GM12872 (cell line): Measurements from ENCODE around the gene BCL2.

Experiments
- TF ChIP-seq, protein P1 (sequence below): IDR thresholded peaks from 3 replicates; pipeline ENCODE4 v1.5.1; 2011; ENCODE audit warnings: low read depth, mild to moderate bottlenecking, low read length, moderate library complexity; ENCODE audit not compliant: insufficient read depth

BCL2 gene

DNA sequence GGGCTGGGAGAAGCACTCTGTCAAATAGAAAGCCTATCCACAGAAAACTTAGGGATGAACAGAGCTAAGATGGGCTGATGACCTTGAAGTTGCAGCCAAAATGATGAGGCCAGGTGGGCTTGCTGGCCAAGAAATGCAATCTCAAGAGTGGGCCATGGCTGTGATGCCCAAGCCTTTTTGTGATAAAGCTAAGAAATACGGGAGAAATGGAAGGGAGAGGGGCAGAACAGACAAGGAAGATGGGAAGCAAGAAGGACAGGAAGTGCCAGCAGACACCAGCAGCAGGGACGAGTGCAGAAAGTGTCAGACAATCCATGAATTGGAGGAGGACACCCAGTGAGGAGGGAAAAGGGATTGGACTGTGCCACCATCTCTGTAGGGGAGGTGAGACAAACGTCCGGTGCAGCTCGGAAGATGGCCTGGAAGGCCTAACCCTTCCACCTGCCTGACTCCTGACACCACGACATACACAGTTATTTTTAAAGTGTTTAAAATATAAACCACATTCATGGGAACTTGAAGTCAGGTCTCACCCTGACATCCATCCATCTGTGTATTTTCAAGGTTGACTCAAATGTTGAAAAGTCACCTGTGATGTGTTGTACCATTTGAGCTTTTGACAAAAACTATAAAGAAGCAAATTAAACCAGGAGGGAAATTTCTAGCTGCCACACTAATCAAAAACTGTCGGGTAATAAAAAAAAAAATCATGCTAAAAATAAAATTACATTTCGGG is 105.5 kb downstream of the BCL2 start:
- TF ChIP-seq, protein P1, sequence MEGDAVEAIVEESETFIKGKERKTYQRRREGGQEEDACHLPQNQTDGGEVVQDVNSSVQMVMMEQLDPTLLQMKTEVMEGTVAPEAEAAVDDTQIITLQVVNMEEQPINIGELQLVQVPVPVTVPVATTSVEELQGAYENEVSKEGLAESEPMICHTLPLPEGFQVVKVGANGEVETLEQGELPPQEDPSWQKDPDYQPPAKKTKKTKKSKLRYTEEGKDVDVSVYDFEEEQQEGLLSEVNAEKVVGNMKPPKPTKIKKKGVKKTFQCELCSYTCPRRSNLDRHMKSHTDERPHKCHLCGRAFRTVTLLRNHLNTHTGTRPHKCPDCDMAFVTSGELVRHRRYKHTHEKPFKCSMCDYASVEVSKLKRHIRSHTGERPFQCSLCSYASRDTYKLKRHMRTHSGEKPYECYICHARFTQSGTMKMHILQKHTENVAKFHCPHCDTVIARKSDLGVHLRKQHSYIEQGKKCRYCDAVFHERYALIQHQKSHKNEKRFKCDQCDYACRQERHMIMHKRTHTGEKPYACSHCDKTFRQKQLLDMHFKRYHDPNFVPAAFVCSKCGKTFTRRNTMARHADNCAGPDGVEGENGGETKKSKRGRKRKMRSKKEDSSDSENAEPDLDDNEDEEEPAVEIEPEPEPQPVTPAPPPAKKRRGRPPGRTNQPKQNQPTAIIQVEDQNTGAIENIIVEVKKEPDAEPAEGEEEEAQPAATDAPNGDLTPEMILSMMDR = no peak

DNA sequence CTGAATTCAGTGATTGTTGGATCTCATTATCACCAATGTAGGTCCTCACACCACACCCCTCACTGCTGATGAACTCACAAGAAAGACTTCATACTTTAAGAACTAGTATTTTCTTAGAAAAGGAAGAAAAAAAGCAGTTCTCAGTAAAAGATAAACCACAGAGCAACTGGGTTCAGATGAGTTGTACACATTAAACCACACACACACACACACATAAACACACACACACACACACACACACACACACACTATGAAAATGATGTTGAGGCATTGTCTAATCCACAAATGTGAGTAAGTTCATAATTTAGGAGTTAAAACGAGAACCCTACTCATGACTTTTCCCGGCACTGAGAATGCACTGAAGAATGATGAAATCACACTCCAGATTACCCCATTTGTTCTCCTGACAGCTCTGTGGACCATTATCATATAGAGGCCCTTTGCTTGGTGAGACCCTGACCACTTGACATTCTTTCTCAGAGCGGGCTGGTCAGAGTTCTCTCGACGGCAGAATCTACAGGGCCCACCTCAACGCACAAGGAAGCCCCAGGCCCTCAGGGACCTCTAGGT is 106.2 kb downstream of the BCL2 start:
- TF ChIP-seq, protein P1 = no peak

DNA sequence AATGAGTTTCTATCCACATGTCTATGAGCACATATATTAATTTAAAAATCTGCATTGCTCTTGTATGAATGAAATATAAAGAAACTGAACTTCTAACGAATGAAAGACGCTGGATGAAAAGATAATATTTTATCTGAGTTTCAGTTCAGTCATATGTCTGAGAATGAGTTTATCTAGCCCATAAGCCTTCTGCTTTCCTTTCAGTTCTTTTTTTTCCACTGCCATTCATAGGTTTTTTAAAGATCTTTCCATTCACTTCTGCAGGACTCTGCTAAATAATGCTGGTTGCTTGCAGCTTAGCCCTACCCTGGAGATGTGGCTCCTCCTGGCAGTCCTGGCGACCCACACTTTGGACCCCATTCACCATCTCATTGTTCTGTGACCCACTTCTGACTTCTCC is 109.0 kb downstream of the BCL2 start:
- TF ChIP-seq, protein P1 = no peak

DNA sequence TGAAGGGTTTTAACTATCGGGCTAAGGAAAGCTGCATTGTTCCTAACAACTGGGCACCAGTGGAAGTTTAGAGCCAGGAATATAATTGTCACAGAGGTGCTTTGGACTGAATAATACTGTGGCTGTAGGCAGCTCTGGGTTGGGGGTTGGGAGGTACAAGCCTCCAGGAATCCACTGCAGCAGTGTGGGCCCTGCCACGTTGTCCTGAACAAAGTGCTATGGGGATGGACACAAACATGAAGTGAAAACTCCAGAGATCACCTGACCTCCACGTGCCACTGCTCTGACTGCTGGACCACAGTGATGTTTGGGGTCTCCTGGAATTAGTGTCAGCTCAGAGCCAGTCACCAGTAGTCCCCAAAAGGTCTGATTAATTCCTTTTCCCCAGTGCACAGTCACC is 110.9 kb downstream of the BCL2 start:
- TF ChIP-seq, protein P1 = no peak

DNA sequence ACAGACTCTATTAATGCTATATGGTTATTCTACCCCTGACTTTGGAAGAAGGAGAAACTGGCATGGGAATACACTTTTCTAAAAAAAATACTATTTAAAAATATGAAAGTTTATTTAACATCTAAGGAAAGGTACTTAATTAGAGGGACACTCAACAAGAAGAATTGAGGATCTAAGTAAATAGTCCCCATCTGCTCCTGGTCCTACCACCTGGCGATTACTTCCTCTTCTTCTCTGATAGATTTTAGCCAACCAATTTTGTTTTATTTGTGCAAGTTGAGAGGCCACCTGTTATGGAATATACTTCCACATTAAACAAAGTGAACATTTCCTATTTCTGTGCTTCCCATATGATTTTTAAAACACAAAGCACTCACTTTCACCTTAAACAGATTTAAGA is 111.7 kb downstream of the BCL2 start:
- TF ChIP-seq, protein P1 = no peak

DNA sequence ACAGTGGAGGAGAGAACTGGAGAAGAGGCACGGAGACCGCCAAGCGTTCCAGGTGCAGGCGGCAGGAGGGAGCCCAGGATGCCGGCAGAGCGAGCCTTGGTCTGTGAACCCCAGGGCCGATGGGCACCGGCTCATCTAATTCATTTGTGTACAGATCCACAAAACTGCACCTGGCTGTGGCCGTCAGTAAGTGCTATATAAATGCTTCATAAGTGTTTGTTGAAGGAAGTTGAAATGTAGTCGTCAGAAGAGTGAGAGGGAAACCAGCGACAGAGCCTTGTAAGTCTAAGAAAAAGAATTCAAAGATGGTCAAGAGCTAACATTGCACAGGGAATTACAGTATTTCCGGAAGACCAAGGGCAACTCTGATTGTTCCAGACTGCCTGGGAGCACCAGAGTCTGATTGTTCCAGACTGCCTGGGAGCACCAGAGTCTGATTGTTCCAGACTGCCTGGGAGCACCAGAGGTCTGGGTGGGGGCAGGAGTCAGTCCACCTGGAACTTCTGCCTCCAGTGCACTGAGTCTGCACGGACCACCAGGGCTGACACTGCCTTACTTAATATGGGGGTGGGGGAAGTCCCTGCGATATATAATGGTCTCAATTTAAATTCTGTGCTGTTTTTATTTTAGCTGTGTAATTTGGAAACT is 112.3 kb downstream of the BCL2 start:
- TF ChIP-seq, protein P1 = no peak

DNA sequence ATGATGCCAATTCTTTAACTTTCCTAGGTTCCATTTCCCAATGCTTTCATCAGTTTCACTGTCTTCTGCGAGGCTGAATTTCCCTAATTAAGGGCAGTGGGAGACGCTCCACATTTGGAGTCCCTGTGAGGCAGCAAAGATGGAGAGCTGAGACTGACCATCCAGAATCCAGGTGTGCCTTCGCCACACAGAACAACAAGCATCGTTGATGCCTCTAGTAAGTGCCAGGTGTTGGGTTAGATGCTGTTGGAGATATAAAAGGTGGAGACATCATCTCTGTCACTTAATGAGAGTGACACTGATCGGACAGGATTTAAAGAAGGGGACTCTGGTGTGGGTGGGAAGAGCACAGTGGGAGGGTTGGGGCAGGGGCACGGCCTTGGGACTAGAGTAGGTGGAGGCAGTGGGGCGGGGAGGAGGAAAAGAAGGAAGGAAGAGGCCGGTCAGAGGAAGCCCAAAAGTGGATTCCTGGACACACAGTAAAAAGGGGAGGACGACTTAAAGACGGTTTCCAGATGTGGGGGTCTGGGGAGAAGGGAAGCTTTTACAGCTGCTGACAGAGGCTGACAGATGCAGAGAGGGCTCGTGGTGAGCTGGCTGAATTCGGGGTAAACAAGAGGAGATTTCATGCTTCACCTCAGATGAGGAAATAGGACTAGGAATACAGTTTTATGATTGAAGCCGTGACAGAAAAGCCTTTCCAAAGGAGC is 113.0 kb downstream of the BCL2 start:
- TF ChIP-seq, protein P1 = no peak
